Effector CD4-positive, alpha-beta T cell (primary cell): ENCODE data around the gene TP53TG5.
A peak's percentile ranks its signal among the peaks of the same experiment; 100 is the strongest.
"Not testable (repeated sequence)": the region's sequence is repeated elsewhere in the genome, so short reads cannot be mapped to it uniquely, and the experiment has no call there.

ENCODE experiments used
- DNase-seq: peaks from one replicate; pipeline ENCODE4 v3.0.0-alpha.2; 2020

The TP53TG5 gene

GRCh38 chr20:45366192-45366591 lies 11.9 kb downstream of the TP53TG5 start:
- DNase-seq: no peak

- DNase-seq: no peak
These were observed 12.6 kb downstream of the TP53TG5 start for GRCh38 chr20:45365444-45365970.

DNA sequence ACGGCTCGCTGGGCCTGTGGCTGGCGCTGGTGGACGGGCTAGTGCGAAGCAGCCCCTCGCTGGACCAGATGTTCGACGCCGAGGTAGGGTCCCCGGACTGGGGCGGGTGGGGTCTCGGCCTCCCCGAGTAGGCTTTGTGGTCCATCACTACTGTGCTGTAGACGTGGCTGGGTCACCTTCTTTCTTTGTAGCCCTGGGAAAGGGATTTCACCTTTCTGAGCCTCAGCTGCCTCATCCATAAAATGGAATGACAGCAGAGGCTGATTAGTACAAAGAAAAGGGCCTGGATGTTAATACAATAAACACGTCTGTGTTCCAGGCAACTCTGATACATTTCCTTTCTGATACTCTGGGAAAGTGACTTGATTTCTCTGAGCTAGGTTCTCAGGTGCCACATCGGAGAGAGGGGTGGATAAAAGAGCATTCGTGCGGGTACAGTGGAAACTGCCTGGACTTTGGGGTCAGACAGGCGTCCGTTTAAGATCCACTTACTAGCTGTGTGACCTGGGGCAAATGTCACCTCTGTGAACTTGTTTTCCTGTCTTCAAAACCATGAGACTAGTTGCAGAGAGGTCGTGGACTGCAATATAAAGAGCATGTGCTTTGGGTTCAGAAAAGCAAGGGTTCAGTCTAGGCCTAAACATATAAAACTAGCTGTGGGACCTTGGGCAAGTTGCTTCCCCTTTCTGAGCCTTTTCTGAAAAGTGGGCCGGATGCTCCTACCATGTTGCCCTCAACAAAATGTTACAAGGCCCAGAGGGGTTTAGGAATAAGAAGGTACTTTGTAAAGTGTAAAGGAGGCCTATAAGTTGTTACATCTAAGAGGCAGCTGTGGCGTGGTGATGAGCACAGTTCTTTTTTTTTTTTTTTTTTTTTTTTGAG lies 14.3 kb downstream of the TP53TG5 start:
- no peak for DNase-seq

GRCh38 chr20:45362804-45363610 lies 15.1 kb downstream of the TP53TG5 start, which contains the start of gene SYS1:
TSS of gene SYS1 (plus strand) at chr20:45363156. CDS start at chr20:45363532, 376 bp downstream.
- DNase-seq: peak; percentile 98

GRCh38 chr20:45361793-45362192 lies 16.3 kb downstream of the TP53TG5 start:
- DNase-seq: no peak

GRCh38 chr20:45359406-45360148 lies 18.5 kb downstream of the TP53TG5 start:
- no peak for DNase-seq

DNA sequence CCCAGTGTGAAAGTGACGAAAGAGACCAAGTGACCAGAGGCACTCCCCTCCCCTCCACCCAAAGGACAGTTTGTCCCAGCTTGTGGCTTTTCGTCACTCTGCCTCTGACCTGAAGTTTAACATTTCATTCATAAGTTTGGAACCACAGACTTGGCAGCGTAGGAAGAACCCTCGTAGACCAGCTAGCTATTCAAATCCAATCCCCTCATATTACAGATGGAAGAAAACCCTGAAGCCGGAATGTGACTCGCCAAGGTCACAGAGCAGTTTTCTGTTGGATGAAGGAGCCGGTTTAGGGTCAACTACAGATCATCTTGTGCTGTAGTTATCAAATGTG lies 19.1 kb downstream of the TP53TG5 start:
- no peak for DNase-seq

DNA sequence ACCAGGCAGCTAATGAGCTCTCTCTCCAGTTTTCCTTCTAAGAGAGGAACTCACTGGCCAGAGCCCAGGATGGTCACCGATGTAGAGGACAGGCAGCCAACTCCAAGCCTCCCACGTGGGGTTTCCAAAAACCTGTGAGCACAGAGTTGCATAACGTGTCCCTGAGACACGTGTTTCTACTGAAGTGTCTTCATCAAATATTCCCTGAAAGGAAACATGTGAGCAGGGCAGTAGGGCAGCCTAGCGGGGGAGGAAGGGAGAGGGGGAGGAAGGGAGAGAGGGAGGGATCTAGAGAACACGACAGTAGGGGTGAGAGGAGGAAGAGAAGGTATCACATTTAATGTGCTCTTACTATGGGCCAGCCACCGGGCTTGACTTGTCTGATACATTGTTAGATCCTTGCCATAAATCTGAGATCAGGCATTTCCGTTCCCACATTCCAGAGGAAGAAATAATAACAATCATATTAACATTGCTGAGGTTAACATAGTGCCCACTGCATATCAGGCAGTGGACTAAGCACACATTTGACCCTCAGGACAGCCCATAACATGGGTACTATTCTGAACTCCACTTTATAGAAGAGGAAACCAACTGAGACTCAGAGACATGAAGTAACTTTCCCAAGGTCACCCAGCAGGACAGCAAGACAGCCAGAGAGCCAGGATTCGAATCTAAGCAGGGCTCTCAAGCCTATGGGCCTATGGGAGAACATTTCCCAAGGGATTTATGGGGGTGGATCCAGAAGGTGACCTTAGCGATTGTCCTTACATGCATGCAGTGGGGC lies 19.6 kb downstream of the TP53TG5 start:
- no peak for DNase-seq

DNA sequence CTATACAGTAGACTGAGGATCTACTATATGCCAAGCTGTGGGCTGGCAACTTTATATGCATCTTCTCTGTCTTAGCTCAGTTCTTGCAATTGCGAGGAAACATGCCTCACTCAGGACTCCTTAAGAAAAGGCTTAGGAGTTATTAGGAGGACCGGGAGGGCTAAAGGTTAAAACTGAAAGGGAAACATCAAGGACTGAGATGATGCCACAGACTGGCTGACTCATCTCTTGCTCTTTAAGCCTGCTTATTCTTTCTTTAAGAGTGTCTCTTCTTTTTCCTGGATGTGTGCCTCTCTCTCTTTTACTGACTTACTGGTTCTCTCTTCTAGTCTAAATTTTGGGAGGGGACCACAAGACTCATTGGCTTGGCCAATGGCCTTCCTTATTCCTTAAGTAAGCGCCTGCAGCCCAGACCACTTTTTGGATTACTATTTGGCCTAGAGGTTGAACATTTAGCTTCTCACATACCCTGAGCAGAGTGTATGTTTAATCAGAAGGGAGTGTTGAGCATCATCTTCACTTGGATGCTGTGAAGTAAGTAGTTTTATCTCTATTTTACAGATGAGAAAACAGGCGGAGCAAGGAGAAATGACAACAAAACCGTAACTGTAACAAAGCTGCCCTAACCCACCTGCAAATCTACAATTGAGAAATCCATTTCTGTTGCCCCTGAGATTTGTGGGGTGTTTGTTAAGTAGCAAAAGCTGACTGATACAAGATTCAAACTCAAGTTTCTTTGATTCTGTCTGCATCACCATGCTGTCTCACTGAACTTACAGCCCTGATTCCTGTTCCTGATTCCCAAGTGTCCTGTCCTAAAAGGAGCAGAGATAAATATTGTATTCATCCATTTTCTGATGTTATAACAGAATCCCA lies 22.7 kb downstream of the TP53TG5 start:
- no peak for DNase-seq

GRCh38 chr20:45354423-45355208 lies 23.5 kb downstream of the TP53TG5 start:
- no peak for DNase-seq

DNA sequence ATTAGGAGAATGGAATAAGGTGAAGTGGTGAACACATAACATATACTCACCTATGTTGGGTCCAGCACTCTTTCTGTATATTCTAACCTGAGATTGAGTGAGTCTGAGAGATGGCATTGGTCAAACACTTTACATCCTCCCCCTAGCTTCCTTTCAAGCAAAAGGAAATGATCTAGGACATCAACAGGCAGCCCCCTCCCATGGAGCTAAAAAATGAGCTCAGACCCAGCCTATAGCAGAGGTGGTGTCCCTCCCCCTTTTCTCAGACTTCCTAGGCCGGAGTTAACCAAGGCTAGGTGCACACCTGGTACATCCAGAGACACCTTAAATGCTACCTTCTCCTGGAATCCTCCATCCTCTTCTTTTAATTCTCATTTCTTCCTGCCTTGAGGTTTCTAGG lies 24.4 kb downstream of the TP53TG5 start:
- DNase-seq: no peak

DNA sequence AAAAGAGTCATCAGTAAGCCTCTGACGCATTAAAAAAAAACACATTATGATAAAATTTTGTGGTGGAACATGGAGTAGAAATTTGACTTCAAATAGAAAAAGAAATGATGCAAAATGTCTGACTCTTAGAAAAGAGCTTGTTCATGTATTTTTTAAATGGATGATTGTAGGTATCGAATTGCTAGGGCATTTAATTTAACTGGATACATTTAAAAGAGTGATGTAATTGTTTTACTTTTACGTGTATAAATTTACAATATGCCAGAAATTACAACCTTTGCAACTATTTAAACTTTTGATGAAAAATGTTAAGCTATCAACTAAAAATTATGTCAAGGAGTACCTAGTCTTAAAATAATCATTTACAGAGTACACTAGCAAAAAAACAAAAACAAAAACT lies 25.4 kb downstream of the TP53TG5 start:
- no peak for DNase-seq

- DNase-seq: not testable (repeated sequence)
These were observed 27.3 kb downstream of the TP53TG5 start for GRCh38 chr20:45350795-45351194.

DNA sequence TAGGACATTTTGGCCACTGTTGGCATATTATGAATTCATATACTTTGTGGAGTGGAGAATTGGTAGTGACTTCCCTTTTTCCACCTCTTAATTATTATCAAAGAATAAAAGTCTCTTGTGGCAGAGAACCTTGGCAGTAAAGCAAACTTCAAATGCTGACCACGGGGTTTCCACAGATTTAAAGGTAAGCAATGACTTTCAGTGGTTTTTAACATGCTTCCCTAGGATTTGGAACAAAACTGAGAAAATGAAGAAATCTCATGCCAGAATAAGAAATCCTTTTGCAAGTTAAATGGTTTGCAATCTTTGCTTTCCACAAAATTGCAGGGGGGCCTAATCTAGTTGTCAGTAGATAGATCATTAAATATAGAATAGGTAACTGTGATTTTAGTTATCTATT lies 27.9 kb downstream of the TP53TG5 start:
- no peak for DNase-seq

GRCh38 chr20:45347936-45348778 lies 30.0 kb downstream of the TP53TG5 start, which contains the start of gene SDC4:
TSS of gene SDC4 (minus strand) at chr20:45348424. CDS start at chr20:45348384, 40 bp downstream.
- DNase-seq: peak; percentile 38

DNA sequence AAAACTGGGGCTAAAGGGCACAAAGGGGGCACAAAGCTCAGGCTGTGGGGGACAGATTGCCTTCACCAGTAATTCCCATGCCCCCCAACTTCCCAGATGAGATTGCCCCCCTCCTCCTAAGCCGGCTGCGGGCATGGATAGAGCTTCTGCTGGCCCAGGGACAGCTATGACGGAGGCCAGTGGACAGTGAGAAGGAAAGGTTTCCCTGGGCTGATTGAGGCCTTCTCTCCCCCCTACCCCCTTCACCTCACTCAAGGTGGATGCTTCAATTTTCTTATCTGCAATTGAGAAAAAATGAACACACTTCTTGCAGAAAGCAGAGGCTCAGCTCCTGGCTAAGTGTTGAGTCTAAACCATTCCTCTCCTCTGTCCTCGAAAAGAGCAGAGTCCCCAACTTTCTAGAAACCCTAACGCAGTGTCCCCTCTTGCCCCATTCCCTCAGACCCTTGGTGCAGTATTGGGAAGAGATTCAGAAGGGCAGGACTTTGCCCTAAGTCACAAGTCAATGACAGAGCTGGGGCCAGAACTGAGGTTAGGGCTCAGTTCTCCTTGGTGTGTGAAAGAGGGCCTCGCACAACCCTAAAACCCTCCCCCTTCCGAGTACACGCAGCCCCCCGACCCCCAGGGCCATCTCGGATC lies 30.7 kb downstream of the TP53TG5 start:
- no peak for DNase-seq

- DNase-seq: no peak
These were observed 31.3 kb downstream of the TP53TG5 start for GRCh38 chr20:45346851-45347250.

DNA sequence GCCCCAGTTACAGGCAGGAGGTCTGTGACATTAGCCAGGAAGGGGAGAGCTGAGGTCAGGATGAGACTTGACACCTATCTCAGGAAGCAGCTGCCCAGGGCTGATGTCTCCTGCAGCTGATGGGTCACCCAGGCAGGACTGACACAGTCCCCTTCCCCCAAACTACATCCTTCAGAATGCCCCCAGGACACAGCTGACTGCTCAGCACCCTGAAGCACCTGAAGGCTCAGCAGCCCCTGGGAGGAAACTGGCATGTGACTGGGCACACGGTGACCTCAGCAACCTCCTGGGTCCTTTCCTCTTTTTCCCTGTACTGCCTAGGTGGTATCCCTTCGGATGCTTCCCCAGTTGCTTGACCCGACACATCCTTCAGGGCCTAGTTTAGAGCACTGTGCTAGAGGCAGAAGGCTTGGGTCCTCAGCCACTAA lies 31.8 kb downstream of the TP53TG5 start:
- no peak for DNase-seq
